ENCODE results near the gene TNFRSF25. TPM values are rescaled to one million over a fixed set of nuclear protein-coding genes. Genes with fewer than 3 reads are reported as not detected.

The TNFRSF25 gene
- total RNA-seq, 1 donor from 2014 or later, result 12.6 TPM

- H3K4me3 ChIP-seq, result no peak overlapping the region
- H3K4me1 ChIP-seq, result peaks cover 19% of the 10 kb centered on the region
- H3K27ac ChIP-seq (replicated peaks), result no peak overlapping the region
- no peaks in the 10 kb centered on the region for H3K9me3 ChIP-seq (replicated peaks)
- no peak for DNase-seq
- TF ChIP-seq, protein P1, sequence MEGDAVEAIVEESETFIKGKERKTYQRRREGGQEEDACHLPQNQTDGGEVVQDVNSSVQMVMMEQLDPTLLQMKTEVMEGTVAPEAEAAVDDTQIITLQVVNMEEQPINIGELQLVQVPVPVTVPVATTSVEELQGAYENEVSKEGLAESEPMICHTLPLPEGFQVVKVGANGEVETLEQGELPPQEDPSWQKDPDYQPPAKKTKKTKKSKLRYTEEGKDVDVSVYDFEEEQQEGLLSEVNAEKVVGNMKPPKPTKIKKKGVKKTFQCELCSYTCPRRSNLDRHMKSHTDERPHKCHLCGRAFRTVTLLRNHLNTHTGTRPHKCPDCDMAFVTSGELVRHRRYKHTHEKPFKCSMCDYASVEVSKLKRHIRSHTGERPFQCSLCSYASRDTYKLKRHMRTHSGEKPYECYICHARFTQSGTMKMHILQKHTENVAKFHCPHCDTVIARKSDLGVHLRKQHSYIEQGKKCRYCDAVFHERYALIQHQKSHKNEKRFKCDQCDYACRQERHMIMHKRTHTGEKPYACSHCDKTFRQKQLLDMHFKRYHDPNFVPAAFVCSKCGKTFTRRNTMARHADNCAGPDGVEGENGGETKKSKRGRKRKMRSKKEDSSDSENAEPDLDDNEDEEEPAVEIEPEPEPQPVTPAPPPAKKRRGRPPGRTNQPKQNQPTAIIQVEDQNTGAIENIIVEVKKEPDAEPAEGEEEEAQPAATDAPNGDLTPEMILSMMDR (IDR thresholded peaks at IDR 0.05; ENCODE audit: borderline replicate concordance), result no peak
- H3K36me3 ChIP-seq, result peaks cover 64% of the 10 kb centered on the region
- intact Hi-C loops (cut with micrococcal nuclease), result no loop called here
- H3K27me3 ChIP-seq (ENCODE audit: low read depth), result peaks cover 5% of the 10 kb centered on the region
These were observed 2.9 kb upstream of the TNFRSF25 start for GRCh38 chr1:6468729-6469461.

- intact Hi-C loops (cut with micrococcal nuclease), result no loop called here
- Histone ChIP-seq H3K27me3 (ENCODE audit: low read depth) (peaks cover 5% of the 10 kb centered on the region), H3K4me1 (peaks cover 20% of the 10 kb centered on the region), H3K9me3 (replicated peaks) (no peaks in the 10 kb centered on the region), H3K36me3 (peaks cover 58% of the 10 kb centered on the region), H3K27ac (replicated peaks) (no peak overlapping the region), H3K4me3 (no peak overlapping the region)
- TF ChIP-seq, protein P1 (IDR thresholded peaks at IDR 0.05; ENCODE audit: borderline replicate concordance), result no peak
- no peak for DNase-seq
These were observed 2.0 kb upstream of the TNFRSF25 start for GRCh38 chr1:6467744-6468688.

- Histone ChIP-seq H3K9me3 (replicated peaks) (no peaks in the 10 kb centered on the region), H3K27me3 (ENCODE audit: low read depth) (peaks cover 9% of the 10 kb centered on the region), H3K27ac (replicated peaks) (no peak overlapping the region), H3K36me3 (peaks cover 58% of the 10 kb centered on the region), H3K4me3 (no peak overlapping the region), H3K4me1 (peaks cover 20% of the 10 kb centered on the region)
- TF ChIP-seq, protein P1 (IDR thresholded peaks at IDR 0.05; ENCODE audit: borderline replicate concordance), result no peak
- intact Hi-C loops (cut with micrococcal nuclease), result no loop called here
- DNase-seq, result no peak
These were observed 1.3 kb upstream of the TNFRSF25 start for GRCh38 chr1:6467224-6467623.

DNA sequence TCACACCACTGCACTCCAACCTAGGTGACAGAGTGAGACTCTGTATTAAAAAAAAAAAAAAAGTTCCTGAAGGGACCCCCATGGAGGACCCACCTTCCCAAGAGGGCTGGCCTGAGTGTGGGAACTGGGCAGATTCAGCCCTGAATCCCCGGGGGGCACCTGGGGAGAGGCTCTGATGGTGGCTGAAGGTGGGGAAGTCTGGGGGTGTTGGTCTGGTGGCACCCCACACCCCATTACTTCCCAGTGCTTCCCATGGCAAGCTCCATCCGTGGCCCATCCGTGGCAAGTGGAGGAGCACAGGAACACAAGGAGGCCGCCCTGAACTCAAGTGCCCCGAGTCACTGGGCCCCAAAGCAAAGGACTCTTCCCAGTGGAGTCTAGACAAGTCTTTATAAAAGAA, 778 bp upstream of the TNFRSF25 start:
- TF ChIP-seq, protein P1 (IDR thresholded peaks at IDR 0.05; ENCODE audit: borderline replicate concordance), result no peak

DNA sequence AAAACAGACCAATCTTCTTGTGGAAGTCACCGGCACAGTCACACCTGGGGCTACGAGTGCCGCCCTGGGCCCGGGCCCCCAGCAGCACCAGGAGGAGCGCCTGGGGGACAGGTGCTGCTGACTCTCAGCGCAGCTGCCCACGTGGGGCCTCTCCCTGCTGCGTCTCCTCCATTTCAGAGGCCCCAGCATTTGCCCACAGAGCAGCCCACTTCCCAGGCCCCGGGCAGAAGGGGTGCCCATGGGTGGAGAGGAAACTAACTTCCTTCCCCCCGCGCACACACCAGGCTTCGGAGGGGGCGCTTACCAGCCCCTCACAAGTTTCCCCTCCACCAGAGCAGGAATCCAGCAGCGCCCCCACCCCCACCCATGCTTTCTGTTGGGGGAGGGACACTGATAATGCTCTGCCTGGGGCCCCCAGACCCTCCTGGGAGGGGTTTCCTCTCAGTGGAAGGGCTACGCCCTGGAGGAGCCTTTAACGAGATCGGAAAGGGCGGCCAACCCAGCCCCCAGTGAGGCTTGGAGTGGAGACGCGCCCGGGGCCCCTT, 440 bp downstream of the TNFRSF25 start:
- Histone ChIP-seq H3K9me3 (replicated peaks) (no peaks in the 10 kb centered on the region), H3K27me3 (ENCODE audit: low read depth) (peaks cover 26% of the 10 kb centered on the region), H3K27ac (replicated peaks) (no peak overlapping the region), H3K4me3 (peak overlapping the region; percentile 14), H3K4me1 (peaks cover 28% of the 10 kb centered on the region), H3K36me3 (peaks cover 52% of the 10 kb centered on the region)
- intact Hi-C loops (cut with micrococcal nuclease), result no loop called here
- DNase-seq, result no peak
- TF ChIP-seq, protein P1 (IDR thresholded peaks at IDR 0.05; ENCODE audit: borderline replicate concordance), result no peak

More for the DNA sequence above, 778 bp upstream of the TNFRSF25 start:
- H3K27ac ChIP-seq (replicated peaks), result no peak overlapping the region
- peaks cover 58% of the 10 kb centered on the region for H3K36me3 ChIP-seq
- intact Hi-C loops (cut with micrococcal nuclease), result no loop called here
- H3K9me3 ChIP-seq (replicated peaks), result no peaks in the 10 kb centered on the region
- H3K27me3 ChIP-seq (ENCODE audit: low read depth), result peaks cover 14% of the 10 kb centered on the region
- DNase-seq, result no peak
- H3K4me1 ChIP-seq, result peaks cover 20% of the 10 kb centered on the region
- no peak overlapping the region for H3K4me3 ChIP-seq
